HG02623 (cell line): ENCODE measurements around the gene HOXD12.

Source experiments
- ATAC-seq: cut with Tn5 transposase; IDR thresholded peaks from one replicate; pipeline ENCODE4 v1.9.1; 2021; ENCODE audit warnings: moderate library complexity; ENCODE audit not compliant: unreplicated experiment

HOXD12 gene

GRCh38 chr2:176080540-176081375 lies 18.8 kb upstream of the HOXD12 start:
- no peak for ATAC-seq

- ATAC-seq, result no peak
Observed at GRCh38 chr2:176081376-176081836, 18.2 kb upstream of the HOXD12 start.

- no peak for ATAC-seq
Observed at GRCh38 chr2:176081837-176082524, 17.6 kb upstream of the HOXD12 start.

- no peak for ATAC-seq
Observed at GRCh38 chr2:176082525-176082823, 17.1 kb upstream of the HOXD12 start.

GRCh38 chr2:176082824-176083751 lies 16.5 kb upstream of the HOXD12 start:
- no peak for ATAC-seq

- ATAC-seq, result no peak
Observed at GRCh38 chr2:176083796-176084261, 15.8 kb upstream of the HOXD12 start, which contains the start of gene EVX2. TSS of gene EVX2 (minus strand) at chr2:176083962. CDS start at chr2:176083776, 186 bp downstream.

- ATAC-seq, result no peak
Observed at GRCh38 chr2:176084611-176085119, 14.9 kb upstream of the HOXD12 start.

- ATAC-seq, result no peak
Observed at GRCh38 chr2:176085120-176085788, 14.3 kb upstream of the HOXD12 start.

GRCh38 chr2:176085861-176086771 lies 13.5 kb upstream of the HOXD12 start:
- no peak for ATAC-seq

- ATAC-seq, result no peak
Observed at GRCh38 chr2:176087330-176088047, 12.1 kb upstream of the HOXD12 start.

GRCh38 chr2:176088048-176088936 lies 11.3 kb upstream of the HOXD12 start:
- no peak for ATAC-seq

- no peak for ATAC-seq
Observed at GRCh38 chr2:176088937-176089842, 10.4 kb upstream of the HOXD12 start.

GRCh38 chr2:176089843-176090395 lies 9.7 kb upstream of the HOXD12 start:
- ATAC-seq, result no peak

GRCh38 chr2:176090862-176091261 lies 8.7 kb upstream of the HOXD12 start:
- no peak for ATAC-seq

GRCh38 chr2:176091329-176092258 lies 8.0 kb upstream of the HOXD12 start:
- no peak for ATAC-seq
